ENCODE measurements around the gene CFLAR. TPM values are rescaled to one million over a fixed set of nuclear protein-coding genes. Genes with fewer than 3 reads are reported as not detected.
"Not testable (repeated sequence)": the region's sequence is repeated elsewhere in the genome, so short reads cannot be mapped to it uniquely, and the experiment has no call there.

Gene CFLAR
- polyA plus RNA-seq, 1 donor = 39.6 TPM

DNA sequence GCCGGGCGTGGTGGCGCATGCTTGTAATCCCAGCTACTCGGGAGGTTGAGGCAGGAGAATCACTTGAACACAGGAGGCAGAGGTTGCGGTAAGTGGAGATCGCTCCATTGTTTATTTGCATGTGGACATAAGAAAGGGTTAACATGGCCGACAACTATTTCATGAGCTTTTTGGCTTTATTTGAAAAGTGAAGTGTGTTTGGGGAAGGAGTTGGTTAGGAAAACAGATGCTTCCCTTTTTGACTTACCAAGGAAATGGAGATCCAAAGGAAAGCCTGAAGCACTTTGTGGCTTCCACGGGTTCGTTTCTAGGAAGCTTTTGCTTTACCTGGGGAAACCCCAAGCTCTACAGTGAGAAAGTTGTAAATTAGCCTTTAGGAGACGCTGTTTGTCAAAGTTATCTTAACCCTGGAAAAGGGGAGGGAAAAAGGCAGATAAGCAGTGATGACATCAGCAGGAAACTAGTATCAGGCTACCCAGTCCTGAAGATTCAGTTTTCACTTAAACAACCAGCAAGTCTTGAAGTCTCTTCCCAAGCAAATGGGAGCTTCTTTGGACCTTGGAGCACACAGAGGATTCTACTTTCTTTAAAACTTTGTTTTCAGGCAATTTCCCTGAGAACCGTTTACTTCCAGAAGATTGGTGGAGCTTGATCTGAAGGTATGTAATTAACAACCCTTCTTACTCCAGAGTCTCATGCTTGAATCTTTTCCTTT lies 66.8 kb downstream of the CFLAR start, which contains the start of gene CASP10:
Gene CASP10 (plus strand): TSS at position 492 of the 715 bp plus-strand sequence. CDS start 2,637 bp downstream, outside the sequence.
- no peak for DNase-seq (ENCODE audit: low read depth)

DNA sequence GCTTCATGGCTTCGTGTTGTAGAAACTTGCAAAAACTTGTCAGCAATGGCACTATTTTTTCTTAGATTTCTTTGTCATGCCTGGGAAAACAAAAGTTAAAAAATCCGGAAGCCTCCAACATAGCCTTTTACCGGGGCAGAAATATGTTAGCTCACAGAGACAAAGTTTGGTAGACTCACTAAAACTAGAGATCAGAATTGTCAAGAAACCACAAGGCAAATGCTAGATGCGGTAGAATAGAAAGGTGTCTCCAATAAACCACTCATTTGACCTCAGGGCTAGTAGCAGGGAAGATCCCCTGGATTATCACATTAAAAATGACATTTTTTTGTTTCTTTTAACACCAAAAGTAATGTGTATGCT lies 67.4 kb downstream of the CFLAR start:
- no peak for DNase-seq (ENCODE audit: low read depth)

DNA sequence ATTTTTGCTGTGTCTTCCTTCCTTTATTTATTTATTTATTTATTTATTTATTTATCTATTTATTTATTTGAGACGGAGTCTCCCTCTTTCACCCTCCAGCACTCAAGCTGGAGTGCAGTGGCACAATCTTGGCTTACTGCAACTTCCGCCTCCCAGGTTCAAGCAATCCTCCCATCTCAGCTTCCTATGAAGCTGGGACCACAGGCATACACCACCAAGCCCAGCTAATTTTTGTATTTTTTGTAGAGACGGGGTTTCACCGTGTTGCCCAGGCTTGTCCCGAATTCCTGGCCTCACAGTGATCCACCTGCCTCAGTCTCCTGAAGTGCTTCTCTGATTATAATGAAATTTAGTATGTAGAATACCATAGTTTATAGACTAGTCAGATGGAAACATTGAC lies 67.9 kb downstream of the CFLAR start:
- DNase-seq (ENCODE audit: low read depth) = not testable (repeated sequence)

DNA sequence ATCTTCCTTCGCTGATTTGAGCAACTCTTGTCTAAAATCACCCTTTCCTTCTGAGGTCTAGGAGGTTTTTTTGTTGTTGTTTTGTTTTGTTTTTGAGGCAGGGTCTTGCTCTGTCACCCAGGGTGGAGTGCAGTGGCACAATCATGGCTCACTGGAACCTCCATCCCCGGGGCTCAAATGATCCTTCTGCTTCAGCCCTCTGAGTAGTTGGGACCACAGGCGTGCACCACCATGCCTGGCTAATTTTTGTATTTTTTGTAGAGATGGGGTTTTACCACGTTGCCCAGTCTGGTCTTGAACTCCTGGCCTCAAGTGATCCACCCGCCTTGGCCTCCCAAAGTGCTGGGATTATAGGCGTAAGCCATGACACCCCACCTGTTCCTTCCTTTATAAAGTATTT lies 68.3 kb downstream of the CFLAR start:
- DNase-seq (ENCODE audit: low read depth) = not testable (repeated sequence)

DNA sequence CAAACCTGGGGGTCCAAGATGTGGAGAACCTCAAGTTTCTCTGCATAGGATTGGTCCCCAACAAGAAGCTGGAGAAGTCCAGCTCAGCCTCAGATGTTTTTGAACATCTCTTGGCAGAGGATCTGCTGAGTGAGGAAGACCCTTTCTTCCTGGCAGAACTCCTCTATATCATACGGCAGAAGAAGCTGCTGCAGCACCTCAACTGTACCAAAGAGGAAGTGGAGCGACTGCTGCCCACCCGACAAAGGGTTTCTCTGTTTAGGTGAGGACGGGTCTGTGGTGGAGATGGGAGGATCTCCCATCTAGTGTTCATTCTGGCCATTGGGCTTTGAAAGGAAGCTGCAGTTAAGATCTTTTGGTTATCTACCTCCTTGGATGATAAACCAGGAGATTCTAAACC lies 69.9 kb downstream of the CFLAR start:
- DNase-seq (ENCODE audit: low read depth) = no peak

DNA sequence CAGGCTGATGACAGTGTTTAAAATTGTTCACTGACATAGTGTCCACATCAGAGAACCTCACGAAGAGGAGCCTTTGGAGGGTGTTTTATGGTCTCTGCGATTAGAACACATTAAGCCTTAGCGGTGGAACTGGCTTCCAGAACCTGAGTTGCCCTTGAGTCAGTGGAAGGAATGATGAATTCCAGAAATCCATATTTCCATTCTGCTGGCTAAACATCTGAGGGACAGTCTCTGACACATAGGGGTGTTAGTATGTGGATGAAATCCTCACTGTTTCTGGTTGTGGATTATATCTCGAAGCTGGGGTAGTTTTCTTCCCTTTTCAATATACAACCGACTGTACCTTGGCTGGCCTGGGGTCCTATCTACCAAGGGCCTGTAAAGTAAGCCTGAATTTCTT lies 71.0 kb downstream of the CFLAR start:
- DNase-seq (ENCODE audit: low read depth) = no peak

DNA sequence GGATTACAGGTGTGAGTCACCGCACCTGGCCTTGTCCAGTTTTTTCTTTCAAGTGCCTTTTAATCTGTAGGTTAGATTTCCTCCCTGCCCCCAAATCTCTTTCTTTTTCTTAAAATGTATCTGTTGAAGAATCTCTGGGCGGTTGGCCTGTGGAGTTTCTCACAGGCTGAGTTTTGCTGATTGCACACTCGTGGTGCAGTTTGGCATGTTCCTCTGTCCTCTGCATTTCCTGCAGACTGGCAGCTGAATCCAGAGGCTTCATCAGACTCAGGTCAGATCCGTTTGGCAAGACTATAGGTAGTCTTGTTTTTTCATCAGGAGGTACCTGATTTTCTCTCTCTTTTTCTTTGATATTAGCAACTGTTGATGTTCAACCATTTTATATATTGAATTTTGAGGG lies 72.5 kb downstream of the CFLAR start:
- no peak for DNase-seq (ENCODE audit: low read depth)

DNA sequence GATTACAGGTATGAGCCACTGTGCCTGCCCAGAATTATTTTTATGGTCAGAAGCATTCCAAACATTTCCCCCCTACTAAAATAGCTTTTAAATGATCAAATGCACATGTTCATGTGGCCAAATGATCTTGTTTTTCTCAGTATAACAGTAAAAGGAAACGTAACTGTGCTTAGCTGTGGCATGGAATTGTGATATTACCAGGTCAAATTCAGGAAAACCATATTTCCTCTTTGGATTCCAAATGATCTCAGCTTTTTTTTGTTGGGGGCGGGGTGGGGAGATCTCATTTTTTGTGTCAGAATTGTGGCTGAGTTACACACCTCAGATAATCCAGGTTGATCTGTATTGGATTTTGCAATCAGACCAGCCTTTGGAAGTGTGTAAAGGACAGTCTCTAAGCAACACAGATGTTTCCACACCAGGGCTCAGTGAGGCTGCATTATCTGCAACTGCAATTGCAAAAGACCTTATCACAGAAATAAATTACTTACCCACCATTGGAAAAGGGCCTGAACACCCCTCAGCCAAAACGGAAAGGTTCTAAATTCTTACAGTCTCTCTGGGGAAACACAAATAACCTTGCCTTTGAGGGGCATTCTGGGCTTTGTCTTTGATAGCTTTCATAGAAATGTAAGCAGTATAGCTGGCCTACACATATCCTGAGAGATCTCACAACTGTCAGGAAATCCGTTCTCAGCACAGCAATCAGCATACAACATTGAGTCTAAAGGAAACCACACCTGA lies 75.3 kb downstream of the CFLAR start:
- no peak for DNase-seq (ENCODE audit: low read depth)

DNA sequence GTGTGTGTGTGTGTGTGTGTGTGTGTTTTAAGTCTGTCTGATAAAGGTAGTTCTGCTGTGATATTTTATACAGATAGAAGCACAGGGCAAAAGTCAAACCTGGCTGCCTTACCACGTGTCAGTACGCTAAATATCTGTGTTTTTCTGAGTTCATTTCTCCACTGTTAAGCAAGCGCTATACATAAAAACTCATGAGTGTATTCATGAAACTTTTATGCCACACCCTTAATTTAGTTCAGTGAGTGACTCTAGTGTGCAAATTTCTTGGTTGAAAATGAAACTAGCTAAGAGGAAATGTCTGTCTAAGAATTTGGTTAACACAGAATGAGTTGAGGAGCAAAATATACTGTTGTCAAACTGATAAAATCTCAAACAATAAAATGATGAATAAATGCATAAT lies 78.1 kb downstream of the CFLAR start:
- DNase-seq (ENCODE audit: low read depth) = no peak

DNA sequence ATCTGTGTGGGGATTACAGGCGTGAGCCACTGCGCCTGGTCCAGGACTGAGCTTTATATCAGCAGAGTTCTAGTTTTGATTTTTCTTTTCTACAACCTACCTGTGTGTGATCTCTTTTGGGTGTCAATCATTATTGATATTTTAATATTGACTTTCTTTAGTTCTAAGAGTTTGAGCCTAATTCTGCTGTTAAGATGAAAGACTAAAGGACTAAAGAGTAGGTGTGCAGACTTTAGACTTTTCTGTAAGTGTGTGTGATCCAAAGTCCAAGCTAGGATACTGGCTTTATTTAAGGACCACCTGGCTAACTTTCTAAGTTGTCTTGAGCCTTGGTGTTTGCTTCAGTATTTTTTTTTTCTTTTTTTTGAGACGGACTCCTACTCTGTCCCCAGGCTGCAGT lies 79.4 kb downstream of the CFLAR start:
- no peak for DNase-seq (ENCODE audit: low read depth)

DNA sequence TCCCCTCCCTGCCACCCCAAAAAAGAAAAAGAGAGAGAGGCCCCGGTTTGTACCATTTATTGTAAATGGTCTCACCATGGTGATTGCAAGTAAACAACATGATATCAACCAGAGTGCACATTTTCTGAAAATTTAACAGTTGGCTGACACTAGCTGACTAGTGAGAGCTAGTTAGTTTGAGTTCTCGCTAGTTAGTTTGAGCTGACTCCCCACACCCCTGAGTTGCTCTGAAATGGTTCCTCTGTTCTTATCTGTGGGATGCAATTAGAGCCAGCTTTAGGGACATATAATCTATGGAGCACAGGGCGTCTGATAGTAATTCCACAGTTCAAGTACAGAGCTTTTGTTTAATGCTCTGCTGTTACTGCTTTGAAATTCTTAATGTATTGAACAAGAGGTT lies 80.0 kb downstream of the CFLAR start:
- no peak for DNase-seq (ENCODE audit: low read depth)

DNA sequence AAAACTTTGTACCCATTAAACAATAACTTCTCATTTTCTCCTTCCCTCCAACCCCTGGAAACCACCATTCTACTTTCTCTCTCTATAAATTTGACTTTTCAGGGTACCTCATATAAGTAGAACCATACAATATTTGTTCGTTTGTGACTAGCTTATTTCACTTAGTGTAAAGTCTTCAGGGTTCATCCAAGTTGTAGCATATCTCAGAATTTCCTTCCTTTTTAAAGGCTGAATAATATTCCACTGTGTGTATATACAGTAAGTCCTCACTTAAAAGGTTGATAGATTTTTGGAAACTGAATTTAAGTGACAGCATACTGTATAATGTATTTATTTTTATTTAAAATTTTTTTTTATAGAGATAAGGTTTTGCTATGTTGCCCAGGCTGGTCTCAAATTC lies 80.8 kb downstream of the CFLAR start:
- DNase-seq (ENCODE audit: low read depth) = no peak

DNA sequence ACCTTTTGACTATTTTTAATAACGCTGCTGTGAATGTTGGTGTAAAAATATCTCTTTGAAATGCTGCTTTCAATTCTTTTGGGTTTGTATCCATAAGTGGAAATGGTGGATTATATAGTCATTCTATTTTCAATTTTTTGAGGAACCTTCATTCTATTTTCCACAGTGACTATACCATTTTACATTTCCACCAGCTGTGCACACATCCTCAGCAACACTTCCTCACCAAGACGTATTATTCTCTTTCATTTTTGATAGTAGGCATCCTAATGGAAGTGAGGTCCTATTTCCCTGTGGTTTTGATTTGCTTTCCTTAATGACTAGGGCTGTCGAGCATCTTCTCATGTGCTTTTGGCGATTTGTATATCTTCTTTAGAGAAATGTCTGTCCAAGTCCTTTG lies 81.8 kb downstream of the CFLAR start:
- no peak for DNase-seq (ENCODE audit: low read depth)

DNA sequence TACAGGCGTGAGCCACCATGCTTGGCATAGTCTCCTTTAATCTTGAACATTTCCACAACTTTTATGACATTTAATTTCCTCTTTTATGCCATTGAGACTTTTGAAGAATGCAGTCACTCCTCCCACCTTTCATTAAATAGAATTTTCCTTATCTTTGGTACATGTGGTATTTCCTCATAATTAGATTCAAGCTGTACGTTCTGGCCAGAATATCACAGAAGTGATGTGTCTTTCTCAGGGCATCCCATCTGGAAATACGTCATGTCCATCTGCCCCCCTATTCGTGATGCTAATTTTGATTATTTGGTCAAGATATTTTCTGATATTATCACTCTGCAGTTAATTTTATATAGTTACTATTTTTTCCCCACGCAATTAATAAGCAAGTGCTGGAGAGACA lies 83.9 kb downstream of the CFLAR start:
- DNase-seq (ENCODE audit: low read depth) = no peak

DNA sequence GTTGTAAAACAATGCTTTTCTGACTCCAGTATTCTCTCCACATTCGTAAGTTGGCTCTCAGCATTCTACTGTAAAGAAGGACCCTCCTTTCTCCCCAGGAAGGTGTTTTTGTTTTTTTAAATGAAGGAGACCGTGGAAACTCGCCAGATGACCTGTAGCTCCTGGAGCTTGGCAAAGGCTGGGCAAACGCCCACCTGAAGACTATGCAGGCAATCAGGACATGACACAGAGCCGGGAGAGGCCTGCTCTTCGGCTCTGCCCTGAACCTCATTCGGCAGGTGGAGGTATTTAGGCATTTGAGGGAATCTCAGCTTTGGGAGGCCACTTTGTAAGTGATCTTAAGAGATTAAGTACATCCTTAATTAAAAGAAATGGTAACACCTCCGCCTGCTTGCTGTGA lies 84.4 kb downstream of the CFLAR start:
- DNase-seq (ENCODE audit: low read depth) = no peak

DNA sequence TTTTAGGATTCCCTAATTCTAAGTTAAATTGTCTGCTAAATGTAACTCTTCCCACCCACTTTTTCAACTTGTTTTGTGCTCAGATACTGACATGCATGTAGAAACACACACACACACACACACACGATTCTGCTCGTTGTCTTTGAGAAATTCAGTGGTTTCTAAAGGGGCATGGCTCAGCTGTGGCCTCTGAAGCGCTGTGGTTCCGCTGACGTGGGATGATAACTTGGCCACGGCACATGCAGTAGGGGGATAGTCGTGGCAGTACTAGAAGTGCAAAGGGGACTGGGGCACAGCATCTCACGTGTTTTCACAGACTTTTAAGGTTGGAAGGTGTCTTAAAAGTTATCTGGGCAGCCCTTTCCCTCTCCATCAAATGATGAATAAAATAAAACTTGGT lies 85.4 kb downstream of the CFLAR start:
- no peak for DNase-seq (ENCODE audit: low read depth)

DNA sequence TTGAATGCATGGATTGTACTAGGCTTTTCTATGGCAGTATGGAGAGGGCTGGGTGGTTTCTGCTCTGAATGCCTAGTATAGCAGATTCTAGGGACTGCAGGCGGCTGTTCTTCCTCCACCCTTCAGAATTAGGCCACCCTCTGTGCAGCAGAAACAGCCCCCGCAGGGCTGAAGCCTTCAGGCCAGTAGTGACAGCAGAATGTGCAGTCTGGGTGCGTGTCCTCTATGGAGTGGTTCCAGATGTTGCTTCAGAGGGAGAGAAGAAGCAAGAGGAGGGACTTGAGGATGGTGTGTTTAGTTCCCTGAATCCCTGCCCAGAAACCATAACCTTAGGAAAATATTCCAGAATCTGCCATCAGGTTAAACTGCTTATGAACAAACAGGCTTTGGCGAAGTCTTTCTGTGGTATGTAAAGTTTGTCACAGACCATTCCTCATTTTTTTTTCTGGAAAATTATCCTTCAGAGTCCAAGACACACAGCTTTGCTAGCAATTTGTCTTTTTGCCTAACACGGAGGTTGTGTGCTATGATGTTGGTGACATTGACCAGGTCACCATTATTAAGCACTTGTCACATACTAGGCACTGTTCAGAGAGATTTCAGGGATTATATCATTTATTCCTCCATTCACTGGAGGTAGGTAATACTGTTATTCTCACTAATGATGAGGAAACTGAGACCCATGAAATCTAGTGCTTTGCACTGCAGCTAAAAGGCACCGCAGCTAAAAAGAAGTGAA lies 88.1 kb downstream of the CFLAR start:
- DNase-seq (ENCODE audit: low read depth) = no peak

DNA sequence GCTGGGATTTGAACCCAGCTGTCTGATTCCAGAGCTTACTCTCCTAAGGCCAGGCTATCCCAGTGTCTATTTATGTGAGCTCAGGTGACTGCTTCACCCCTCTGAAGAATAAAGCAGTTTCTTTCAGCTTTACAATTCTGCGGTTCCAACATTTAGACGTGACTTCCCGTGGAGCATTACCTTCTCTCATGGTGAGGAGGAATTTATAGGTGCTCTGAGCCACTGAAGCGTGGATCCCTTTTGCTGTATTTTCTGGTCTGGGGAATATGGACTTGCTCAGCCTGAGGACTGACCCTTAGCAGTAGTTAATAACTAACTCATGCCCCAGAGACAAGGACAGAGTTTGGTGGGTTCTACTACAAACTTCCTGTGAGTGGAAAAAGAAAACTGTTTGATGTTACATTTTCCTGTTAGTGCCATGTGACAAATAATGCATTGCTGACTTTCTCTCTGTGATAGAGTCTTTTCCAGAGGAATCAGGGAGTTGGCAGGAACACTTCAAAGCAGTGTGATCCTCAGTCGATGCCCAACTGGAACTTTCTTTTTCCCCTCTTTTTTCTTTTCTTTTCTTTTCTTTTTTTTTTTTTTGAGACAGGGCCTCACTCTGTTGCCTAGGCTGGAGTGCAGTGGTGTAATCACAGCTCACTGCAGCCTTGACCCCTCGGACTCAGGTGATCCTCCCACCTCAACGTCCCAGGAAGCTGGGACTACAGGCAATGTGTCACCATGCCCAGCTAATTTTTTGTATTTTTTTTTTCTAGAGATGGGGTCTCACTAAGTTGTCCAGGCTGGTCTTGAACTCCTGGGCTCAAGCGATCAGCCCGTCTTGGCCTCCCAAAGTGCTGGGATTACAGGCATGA lies 88.9 kb downstream of the CFLAR start:
- no peak for DNase-seq (ENCODE audit: low read depth)

DNA sequence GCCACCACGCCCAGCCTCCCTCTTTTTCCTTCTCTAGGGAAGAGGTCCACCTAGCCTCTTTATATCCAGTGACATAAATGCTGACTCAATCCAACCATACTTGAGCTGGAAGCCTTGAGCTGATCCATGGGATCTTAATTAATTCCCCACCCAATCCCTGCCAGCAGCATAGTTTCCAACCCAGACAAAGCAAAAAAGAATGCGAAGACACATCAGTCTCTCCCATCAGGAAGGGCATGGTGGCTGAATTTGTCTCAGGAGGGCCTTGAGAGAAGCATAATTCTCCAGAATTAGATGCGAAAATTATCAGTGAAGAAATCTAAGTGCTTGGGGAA lies 89.5 kb downstream of the CFLAR start:
- no peak for DNase-seq (ENCODE audit: low read depth)

DNA sequence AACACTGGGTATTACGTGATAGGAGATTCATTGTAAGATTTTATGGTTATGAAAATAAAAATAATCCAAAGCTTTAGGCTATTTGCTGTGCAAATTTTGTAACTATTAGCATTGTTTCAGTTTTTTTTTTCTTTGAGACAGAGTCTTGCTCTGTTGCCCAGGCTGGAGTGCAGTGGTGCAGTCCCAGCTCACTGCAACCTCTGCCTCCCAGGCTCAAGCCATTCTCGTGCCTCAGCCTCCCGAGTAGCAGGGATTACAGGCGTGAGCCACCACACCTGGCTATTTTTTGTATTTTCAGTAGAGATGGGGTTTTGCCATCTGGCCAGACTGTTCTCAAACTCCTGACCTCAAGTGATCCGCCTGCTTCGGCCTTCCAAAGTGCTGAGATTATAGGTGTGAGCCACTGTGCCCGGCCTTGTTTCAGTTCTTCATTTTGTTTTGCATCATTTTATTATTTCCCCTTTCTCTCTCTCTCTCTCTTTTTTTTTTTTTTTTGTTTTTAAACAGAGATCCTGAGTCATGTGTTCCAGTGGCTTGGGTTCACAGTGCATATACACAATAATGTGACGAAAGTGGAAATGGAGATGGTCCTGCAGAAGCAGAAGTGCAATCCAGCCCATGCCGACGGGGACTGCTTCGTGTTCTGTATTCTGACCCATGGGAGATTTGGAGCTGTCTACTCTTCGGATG lies 92.7 kb downstream of the CFLAR start:
- DNase-seq (ENCODE audit: low read depth) = no peak

DNA sequence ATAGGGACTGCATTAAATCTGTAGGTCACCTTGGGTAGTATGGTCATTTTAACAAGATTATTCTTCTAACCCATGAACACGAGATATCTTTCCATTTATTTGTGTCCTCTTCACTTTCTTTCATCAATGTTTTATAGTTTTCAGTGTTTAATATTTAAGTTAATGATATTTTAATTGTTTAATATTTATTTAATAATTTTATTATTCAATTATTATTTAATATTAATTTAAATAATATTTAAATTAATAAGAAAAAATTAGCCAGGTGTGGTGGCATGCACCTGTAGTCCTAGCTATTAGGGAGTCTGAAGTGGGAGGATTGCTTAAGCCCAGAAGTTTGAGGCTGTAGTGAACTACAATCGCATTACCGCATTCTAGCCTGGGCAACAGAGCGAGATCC lies 100.0 kb downstream of the CFLAR start:
- DNase-seq (ENCODE audit: low read depth) = no peak
